Keratinocyte (primary cell): Measurements from ENCODE around the gene PRKAG3. TPM values are rescaled to one million over a fixed set of nuclear protein-coding genes. Genes with fewer than 3 reads are reported as not detected.

Experiments
- DNase-seq: peaks from one replicate; pipeline ENCODE4 v3.0.0-alpha.2; 2011; ENCODE audit warnings: low read depth, missing footprints, low spot score
- FAIRE-seq: peaks from 2 replicates; lab custom pipeline; 2011; peaks lifted over from hg19 to GRCh38; lab: Jason Lieb, UNC
- H2AFZ ChIP-seq: 2 replicates; pipeline ENCODE4 v1.6.0; 2012; ENCODE audit warnings: low read length, control low read depth, inconsistent platforms; ENCODE audit not compliant: control insufficient read depth
- H3K27ac ChIP-seq: 2 replicates; pipeline ENCODE4 v1.5.1; 2011; ENCODE audit warnings: low read length; ENCODE audit not compliant: control insufficient read depth, insufficient read depth
- H3K27me3 ChIP-seq: 3 replicates; pipeline ENCODE4 v1.6.0; 2011; ENCODE audit warnings: low read length; ENCODE audit not compliant: control insufficient read depth, insufficient read depth; ENCODE audit errors: extremely low read depth
- H3K36me3 ChIP-seq, 2 experiments: 2 replicates in 1 of 2; 3 replicates in 1 of 2; pipeline ENCODE4 v1.5.1; 2011; ENCODE audit warnings: low read length in 2 of 2, mild to moderate bottlenecking in 1 of 2; ENCODE audit not compliant: control insufficient read depth in 2 of 2, insufficient read depth in 2 of 2; ENCODE audit errors: extremely low read depth in 1 of 2
- H3K4me1 ChIP-seq: 3 replicates; pipeline ENCODE4 v1.5.1; 2011; ENCODE audit warnings: low read length; ENCODE audit not compliant: control insufficient read depth, insufficient read depth; ENCODE audit errors: extremely low read depth
- H3K4me2 ChIP-seq: 3 replicates; pipeline ENCODE4 v1.6.0; 2011; ENCODE audit warnings: low read depth, low read length; ENCODE audit not compliant: control insufficient read depth, insufficient read depth; ENCODE audit errors: extremely low read depth
- H3K4me3 ChIP-seq, 3 experiments: fragments of 200-600 bp in 1 of 3; sonication (generic) in 1 of 3; 2 replicates in 2 of 3; 3 replicates in 1 of 3; pipeline ENCODE4 v1.5.1; 2011 to 2016; ENCODE audit warnings: low read length in 3 of 3, mild to moderate bottlenecking in 3 of 3, control low read depth in 2 of 3, inconsistent platforms in 1 of 3, low read depth in 1 of 3, mixed read lengths in 1 of 3, mixed run types in 1 of 3, moderate library complexity in 1 of 3; ENCODE audit not compliant: control insufficient read depth in 2 of 3, insufficient read depth in 2 of 3; ENCODE audit errors: extremely low read depth in 1 of 3
- H3K79me2 ChIP-seq: 2 replicates; pipeline ENCODE4 v1.6.0; 2012; ENCODE audit warnings: low read length; ENCODE audit not compliant: control insufficient read depth, insufficient read depth
- H3K9ac ChIP-seq: 3 replicates; pipeline ENCODE4 v1.6.0; 2011; ENCODE audit warnings: low read length; ENCODE audit not compliant: control insufficient read depth, insufficient read depth; ENCODE audit errors: extremely low read depth
- H3K9me1 ChIP-seq: 3 replicates; pipeline ENCODE4 v1.6.0; 2011; ENCODE audit warnings: low read length; ENCODE audit not compliant: control insufficient read depth, insufficient read depth; ENCODE audit errors: extremely low read depth
- H3K9me3 ChIP-seq: 2 replicates; pipeline ENCODE4 v1.5.1; 2012; ENCODE audit warnings: low read depth, low read length; ENCODE audit not compliant: control insufficient read depth
- H4K20me1 ChIP-seq: 3 replicates; pipeline ENCODE4 v1.6.0; 2011; ENCODE audit warnings: low read length; ENCODE audit not compliant: control insufficient read depth, insufficient read depth; ENCODE audit errors: extremely low read depth
- CTCF ChIP-seq, 3 experiments: IDR thresholded peaks in 1 of 3; conservative IDR thresholded peaks in 1 of 3; optimal IDR thresholded peaks in 1 of 3; 2 replicates in 2 of 3; 3 replicates in 1 of 3; pipeline versions ENCODE3 to v1.5.1; 2011; ENCODE audit warnings: low read length in 3 of 3, mild to moderate bottlenecking in 3 of 3, moderate library complexity in 2 of 3, control low read depth in 1 of 3, inconsistent platforms in 1 of 3; ENCODE audit not compliant: insufficient read depth in 2 of 3; ENCODE audit errors: extremely low read depth in 1 of 3
- EZH2 ChIP-seq: IDR thresholded peaks from one replicate; pipeline ENCODE4 v1.6.1; 2012; ENCODE audit warnings: inconsistent platforms, mild to moderate bottlenecking, low read length, moderate library complexity
- dilution Hi-C: fragments of 300-500 bp; cut with MboI; formaldehyde crosslinking; loops from one replicate; pipeline ENCODE4 v1.7.0; 2020; ENCODE audit warnings: low sequenced_read_pairs; ENCODE audit not compliant: extremely low pct_ligation_motif_present
- polyA plus RNA-seq, 5 experiments: library from polyadenylated mRNA; depleted of rRNA in 3 of 5; stranded (reverse) in 3 of 5; stranded (forward) in 1 of 5; unstranded in 1 of 5; fragments of >200 nt; gene quantifications; 1 replicate in 1 of 5; 2 replicates in 3 of 5; 3 replicates in 1 of 5; pipeline versions ENCODE4 v1.2.1 to v1.2.3, GENCODE V29; 2011 to 2012; ENCODE audit warnings: missing spikeins in 2 of 5, low read depth in 1 of 5, low replicate concordance in 1 of 5

Gene PRKAG3
- polyA plus RNA-seq, 1 donor (not counting 4 experiments of a cell fraction or from before 2014, with no cell fraction given): not detected

DNA sequence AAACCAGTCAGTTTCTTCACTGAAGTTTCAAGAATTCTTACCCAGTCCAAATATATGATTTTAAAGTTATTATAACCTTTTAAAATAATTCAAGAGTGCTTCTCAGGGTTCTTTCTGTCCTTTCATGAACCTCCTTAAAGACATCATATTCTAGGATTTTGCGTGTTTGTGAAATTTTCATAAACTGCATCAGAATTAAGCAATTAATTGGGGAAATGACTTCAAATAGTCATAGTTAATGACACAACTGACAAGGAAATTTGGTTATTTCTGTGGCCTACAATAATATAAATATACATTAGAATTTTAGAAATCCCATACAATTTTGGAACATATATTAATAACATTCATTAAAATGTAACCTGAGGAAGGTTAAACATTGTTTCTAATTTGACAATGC is 39.2 kb downstream of the PRKAG3 start:
- Histone ChIP-seq H3K36me3 (no peaks in the 10 kb centered on the region), H2AFZ (no peak overlapping the region), H3K4me2 (no peak overlapping the region), H3K27me3 (no peaks in the 10 kb centered on the region), H3K27ac (no peak overlapping the region), H3K4me3 (no peak overlapping the region), H3K9me1 (no peaks in the 10 kb centered on the region), H3K79me2 (no peaks in the 10 kb centered on the region), H3K4me1 (peaks cover 2% of the 10 kb centered on the region), H3K9me3 (no peaks in the 10 kb centered on the region), H4K20me1 (no peaks in the 10 kb centered on the region), H3K9ac (no peak overlapping the region)
- TF ChIP-seq EZH2 (no peak), CTCF (optimal IDR thresholded peaks at IDR 0.05 in 1 of 3, IDR thresholded peaks at IDR 0.05 in 1 of 3, conservative IDR thresholded peaks at IDR 0.05 in 1 of 3; ENCODE audit: extremely low read depth in 1 of 3, insufficient read depth in 2 of 3, low read length in 3 of 3) (no peak)
- dilution Hi-C loops: no loop called here
- DNase-seq (no peak), FAIRE-seq (no peak)

DNA sequence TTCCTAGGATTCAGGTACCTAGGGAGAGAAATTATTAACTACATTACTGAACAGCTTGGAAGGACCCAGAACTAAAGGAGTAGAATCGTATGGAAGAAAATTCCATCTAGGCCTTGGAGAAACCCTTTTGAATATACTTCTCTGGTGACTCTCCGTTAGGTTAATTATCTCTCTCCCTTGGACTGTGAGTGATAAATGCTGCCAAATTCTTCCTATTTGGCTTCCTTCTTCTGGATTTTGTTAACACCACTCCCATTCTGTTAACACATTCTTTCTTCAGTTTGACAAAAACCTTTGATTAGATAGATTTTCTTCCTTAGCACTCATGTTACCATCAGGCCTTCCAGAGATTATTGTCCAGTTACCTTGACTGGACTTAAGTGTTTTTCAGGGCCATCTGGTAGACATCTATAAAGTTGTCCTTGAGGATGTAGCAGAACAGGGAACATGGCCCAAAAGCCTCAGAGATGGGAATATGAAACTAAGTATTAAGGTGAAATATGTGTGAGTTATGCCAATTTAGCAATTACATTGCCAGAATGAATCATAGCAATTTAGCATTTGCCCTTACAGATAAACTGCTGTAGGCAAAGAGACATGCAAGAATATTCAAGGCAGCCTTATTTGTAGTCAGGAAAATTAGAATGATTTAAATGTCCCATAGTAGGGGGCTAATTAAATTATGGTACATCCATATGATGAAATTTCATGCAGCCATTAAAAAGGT is 42.9 kb downstream of the PRKAG3 start:
- H3K27ac ChIP-seq: no peak overlapping the region
- DNase-seq (no peak), FAIRE-seq (no peak)
- H3K4me2 ChIP-seq: no peak overlapping the region
- no peak overlapping the region for H3K9ac ChIP-seq
- no peak overlapping the region for H3K4me3 ChIP-seq
- no peaks in the 10 kb centered on the region for H3K36me3 ChIP-seq
- dilution Hi-C loops: no loop called here
- no peak overlapping the region for H2AFZ ChIP-seq
- no peaks in the 10 kb centered on the region for H3K9me3 ChIP-seq
- H3K79me2 ChIP-seq: no peaks in the 10 kb centered on the region
- H3K9me1 ChIP-seq: no peaks in the 10 kb centered on the region
- H3K4me1 ChIP-seq: peaks cover 2% of the 10 kb centered on the region
- TF ChIP-seq CTCF (optimal IDR thresholded peaks at IDR 0.05 in 1 of 3, IDR thresholded peaks at IDR 0.05 in 1 of 3, conservative IDR thresholded peaks at IDR 0.05 in 1 of 3; ENCODE audit: extremely low read depth in 1 of 3, insufficient read depth in 2 of 3, low read length in 3 of 3) (no peak), EZH2 (no peak)
- no peaks in the 10 kb centered on the region for H4K20me1 ChIP-seq
- H3K27me3 ChIP-seq: no peaks in the 10 kb centered on the region
